ENCODE measurements around the gene TYRO3. TPM values are rescaled to one million over a fixed set of nuclear protein-coding genes. Genes with fewer than 3 reads are reported as not detected.

Gene TYRO3
- total RNA-seq, 1 donor from 2014 or later: 11.5 TPM

DNA sequence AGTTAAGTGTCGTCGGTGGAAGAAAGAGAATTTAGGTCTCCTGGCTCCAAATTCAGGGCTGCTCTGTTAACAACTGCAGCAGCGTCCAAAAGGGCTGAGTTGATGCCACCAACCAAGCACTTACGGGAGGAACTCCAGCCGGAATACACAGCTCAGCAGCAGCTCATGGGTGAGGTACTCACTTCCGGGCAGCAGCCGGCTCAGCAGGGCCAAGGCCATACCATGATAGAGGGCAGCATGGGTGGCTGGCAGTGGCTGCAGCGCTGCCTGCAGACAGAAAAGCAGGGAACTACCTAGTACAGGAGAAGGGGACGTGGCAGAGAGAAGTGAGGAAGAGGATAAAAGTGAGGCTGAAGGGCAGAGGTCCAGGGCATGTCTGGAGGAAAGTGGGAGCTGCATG is 37.4 kb upstream of the TYRO3 start:
- no peaks in the 10 kb centered on the region for H3K4me1 ChIP-seq (ENCODE audit: control insufficient read depth in 3 of 3, insufficient read depth in 3 of 3, low read length in 3 of 3)
- H3K27ac ChIP-seq (ENCODE audit: low read depth, low read length): no peak overlapping the region
- H3K27me3 ChIP-seq (ENCODE audit: control insufficient read depth in 3 of 3, insufficient read depth in 3 of 3, low read length in 3 of 3): no peaks in the 10 kb centered on the region
- no peak overlapping the region for H3K4me3 ChIP-seq (ENCODE audit: low read length in 3 of 3)
- peaks cover 31 to 44% (median 39%) of the 10 kb centered on the region in 3 donors for H3K36me3 ChIP-seq (ENCODE audit: control insufficient read depth in 3 of 3, insufficient read depth in 3 of 3, low read length in 3 of 3)
- no peak overlapping the region for H3K9ac ChIP-seq (ENCODE audit: low read depth in 1 of 3, low read length in 3 of 3)
- H3K9me3 ChIP-seq (ENCODE audit: control insufficient read depth in 3 of 3, low read length in 3 of 3): no peaks in the 10 kb centered on the region

DNA sequence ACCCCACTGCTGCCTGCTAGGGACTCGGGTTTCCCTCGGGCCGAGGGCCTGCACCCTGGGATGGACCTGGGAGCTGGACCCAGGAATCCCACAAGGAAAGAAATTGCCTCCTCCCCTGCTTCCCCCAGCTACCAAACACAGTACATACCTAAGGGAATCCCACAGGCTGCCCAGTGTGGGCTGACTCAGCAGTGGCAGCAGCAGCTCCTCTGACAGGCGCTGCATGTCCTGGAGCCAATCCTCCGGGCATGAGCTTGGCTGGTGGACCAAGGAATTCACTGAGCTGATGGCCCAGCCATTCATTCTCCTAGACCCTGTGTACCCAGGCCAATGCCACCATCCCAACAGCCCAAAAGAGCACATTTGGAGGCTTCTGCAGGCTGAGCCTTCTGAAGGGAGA is 35.9 kb upstream of the TYRO3 start:
- no peak overlapping the region for H3K27ac ChIP-seq (ENCODE audit: low read depth, low read length)
- no peaks in the 10 kb centered on the region for H3K4me1 ChIP-seq (ENCODE audit: control insufficient read depth in 3 of 3, insufficient read depth in 3 of 3, low read length in 3 of 3)
- H3K36me3 ChIP-seq (ENCODE audit: control insufficient read depth in 3 of 3, insufficient read depth in 3 of 3, low read length in 3 of 3): peaks cover 33 to 48% (median 46%) of the 10 kb centered on the region in 3 donors
- H3K4me3 ChIP-seq (ENCODE audit: low read length in 3 of 3): no peak overlapping the region
- H3K9me3 ChIP-seq (ENCODE audit: control insufficient read depth in 3 of 3, low read length in 3 of 3): no peaks in the 10 kb centered on the region
- H3K9ac ChIP-seq (ENCODE audit: low read depth in 1 of 3, low read length in 3 of 3): no peak overlapping the region
- H3K27me3 ChIP-seq (ENCODE audit: control insufficient read depth in 3 of 3, insufficient read depth in 3 of 3, low read length in 3 of 3): no peaks in the 10 kb centered on the region

DNA sequence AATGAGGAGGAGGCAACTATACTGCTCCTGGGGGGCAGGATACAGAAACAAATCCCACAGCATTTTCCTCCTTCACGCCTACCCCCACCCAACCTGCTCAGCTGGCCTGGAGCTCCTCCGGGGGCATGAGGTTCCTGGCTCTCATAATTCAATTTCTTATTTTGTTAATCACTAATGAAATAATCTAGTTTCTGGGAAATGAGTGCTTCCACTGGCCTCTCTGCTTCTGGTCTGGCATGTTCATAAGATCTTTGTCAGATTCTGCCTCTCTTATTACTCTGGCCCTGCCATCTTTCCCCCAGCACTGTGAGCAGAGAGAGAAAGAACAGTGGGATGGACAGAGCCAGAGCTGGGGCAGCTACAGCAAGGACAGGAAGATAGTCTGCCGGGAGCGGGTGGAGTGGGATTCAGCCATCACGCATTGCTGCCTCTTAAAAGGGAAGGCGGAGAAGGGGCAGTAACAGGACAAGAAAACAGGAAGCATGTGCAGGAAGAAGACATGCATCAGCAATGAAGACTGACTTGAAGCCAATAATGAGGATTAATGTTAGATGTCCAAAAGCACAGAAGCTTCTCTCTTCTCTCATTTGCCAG is 28.6 kb upstream of the TYRO3 start:
- Histone ChIP-seq H3K27me3 (ENCODE audit: control insufficient read depth in 3 of 3, insufficient read depth in 3 of 3, low read length in 3 of 3) (no peaks in the 10 kb centered on the region), H3K4me1 (ENCODE audit: control insufficient read depth in 3 of 3, insufficient read depth in 3 of 3, low read length in 3 of 3) (no peaks in the 10 kb centered on the region), H3K27ac (ENCODE audit: low read depth, low read length) (no peak overlapping the region), H3K4me3 (ENCODE audit: low read length in 3 of 3) (no peak overlapping the region), H3K9me3 (ENCODE audit: control insufficient read depth in 3 of 3, low read length in 3 of 3) (no peaks in the 10 kb centered on the region), H3K9ac (ENCODE audit: low read depth in 1 of 3, low read length in 3 of 3) (no peak overlapping the region), H3K36me3 (ENCODE audit: control insufficient read depth in 3 of 3, insufficient read depth in 3 of 3, low read length in 3 of 3) (peaks cover 67 to 76% (median 70%) of the 10 kb centered on the region in 3 donors)

DNA sequence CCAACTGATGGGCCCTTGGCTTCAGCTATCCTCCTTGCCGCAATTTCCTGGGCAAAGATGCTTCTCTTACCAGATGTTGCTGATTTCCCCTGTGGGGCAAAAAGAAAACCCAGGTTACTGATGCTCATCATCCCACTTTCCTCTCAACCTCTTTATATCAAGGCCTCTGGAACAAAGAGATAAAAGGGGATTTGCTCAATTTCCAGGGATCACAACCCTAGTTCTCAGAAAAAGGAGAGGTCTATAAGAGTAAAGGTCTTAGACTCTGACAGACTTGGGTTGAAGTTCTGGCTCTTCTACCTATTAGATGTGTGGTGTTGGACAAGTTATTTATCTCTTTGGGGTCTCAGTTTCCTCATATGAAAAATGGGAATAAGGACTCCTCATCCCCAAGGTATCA is 23.5 kb upstream of the TYRO3 start:
- H3K4me3 ChIP-seq (ENCODE audit: low read length in 3 of 3): no peak overlapping the region
- H3K9ac ChIP-seq (ENCODE audit: low read depth in 1 of 3, low read length in 3 of 3): no peak overlapping the region
- H3K9me3 ChIP-seq (ENCODE audit: control insufficient read depth in 3 of 3, low read length in 3 of 3): no peaks in the 10 kb centered on the region
- no peaks in the 10 kb centered on the region for H3K27me3 ChIP-seq (ENCODE audit: control insufficient read depth in 3 of 3, insufficient read depth in 3 of 3, low read length in 3 of 3)
- no peaks in the 10 kb centered on the region for H3K4me1 ChIP-seq (ENCODE audit: control insufficient read depth in 3 of 3, insufficient read depth in 3 of 3, low read length in 3 of 3)
- H3K27ac ChIP-seq (ENCODE audit: low read depth, low read length): no peak overlapping the region
- H3K36me3 ChIP-seq (ENCODE audit: control insufficient read depth in 3 of 3, insufficient read depth in 3 of 3, low read length in 3 of 3): peaks cover 37 to 42% (median 38%) of the 10 kb centered on the region in 3 donors

DNA sequence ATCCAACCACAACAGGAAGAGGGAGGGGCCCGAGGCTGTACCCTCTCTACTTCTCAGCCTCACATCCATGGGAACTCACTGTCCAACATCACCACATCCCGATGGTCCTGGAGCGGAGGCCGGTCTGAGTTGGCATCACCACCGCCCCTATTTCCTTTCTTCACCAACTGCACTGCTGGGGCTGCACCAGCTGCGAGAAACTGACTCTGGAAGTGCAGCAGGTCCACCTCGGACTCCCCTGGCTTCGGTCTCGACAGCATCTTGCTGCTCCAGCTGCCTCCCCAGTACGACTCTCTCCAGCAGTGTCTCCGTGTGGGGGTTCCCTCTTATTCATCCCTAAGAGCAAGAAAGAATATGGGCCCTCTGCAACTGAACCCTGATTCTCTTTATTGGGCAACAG is 22.1 kb upstream of the TYRO3 start:
- Histone ChIP-seq H3K9me3 (ENCODE audit: control insufficient read depth in 3 of 3, low read length in 3 of 3) (no peaks in the 10 kb centered on the region), H3K27ac (ENCODE audit: low read depth, low read length) (no peak overlapping the region), H3K9ac (ENCODE audit: low read depth in 1 of 3, low read length in 3 of 3) (no peak overlapping the region), H3K36me3 (ENCODE audit: control insufficient read depth in 3 of 3, insufficient read depth in 3 of 3, low read length in 3 of 3) (peaks cover 29 to 34% (median 31%) of the 10 kb centered on the region in 3 donors), H3K4me1 (ENCODE audit: control insufficient read depth in 3 of 3, insufficient read depth in 3 of 3, low read length in 3 of 3) (no peaks in the 10 kb centered on the region), H3K27me3 (ENCODE audit: control insufficient read depth in 3 of 3, insufficient read depth in 3 of 3, low read length in 3 of 3) (no peaks in the 10 kb centered on the region), H3K4me3 (ENCODE audit: low read length in 3 of 3) (no peak overlapping the region)

DNA sequence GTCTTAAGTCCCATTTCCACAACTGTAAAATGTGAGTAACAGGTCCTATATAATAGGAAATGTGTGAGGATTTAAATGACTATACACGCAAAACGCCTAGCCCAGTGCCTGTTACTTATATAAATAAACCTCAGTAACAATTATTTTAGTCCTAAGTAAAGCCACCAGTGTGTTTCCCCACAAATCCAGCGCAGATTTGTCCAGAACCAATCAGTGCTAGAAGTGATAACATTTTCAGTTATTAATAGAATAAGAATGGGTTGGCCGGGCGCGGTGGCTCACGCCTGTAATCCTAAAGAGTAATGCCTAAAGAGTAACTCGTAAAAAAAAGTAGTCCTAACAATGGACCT is 15.5 kb upstream of the TYRO3 start:
- H3K9me3 ChIP-seq (ENCODE audit: control insufficient read depth in 3 of 3, low read length in 3 of 3): no peaks in the 10 kb centered on the region
- no peaks in the 10 kb centered on the region for H3K36me3 ChIP-seq (ENCODE audit: control insufficient read depth in 3 of 3, insufficient read depth in 3 of 3, low read length in 3 of 3)
- H3K4me3 ChIP-seq (ENCODE audit: low read length in 3 of 3): peak overlapping the region; percentile 97 to 98 (median 97)
- H3K27ac ChIP-seq (ENCODE audit: low read depth, low read length): peak overlapping the region; percentile 59
- peak overlapping the region; percentile 85 to 96 (median 94) for H3K9ac ChIP-seq (ENCODE audit: low read depth in 1 of 3, low read length in 3 of 3)
- no peaks in the 10 kb centered on the region for H3K27me3 ChIP-seq (ENCODE audit: control insufficient read depth in 3 of 3, insufficient read depth in 3 of 3, low read length in 3 of 3)
- H3K4me1 ChIP-seq (ENCODE audit: control insufficient read depth in 3 of 3, insufficient read depth in 3 of 3, low read length in 3 of 3): peaks cover 2 to 13% (median 4%) of the 10 kb centered on the region in 3 donors

DNA sequence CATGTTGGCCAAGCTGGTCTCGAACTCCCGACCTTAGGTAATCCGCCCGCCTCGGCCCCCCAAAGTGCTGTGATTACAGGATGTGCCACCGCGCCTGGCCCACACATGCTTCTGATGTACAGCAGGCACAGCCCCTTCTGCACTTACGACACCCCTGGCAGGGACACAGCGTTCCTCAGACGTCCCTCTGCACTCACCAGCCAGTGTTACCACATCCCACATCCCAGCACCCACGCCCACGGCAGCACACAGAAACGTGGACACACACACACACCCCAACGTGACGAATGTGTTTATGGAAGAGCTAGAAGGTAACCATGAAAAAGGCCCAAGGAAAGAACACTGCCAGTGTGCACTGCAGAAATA is 14.4 kb upstream of the TYRO3 start:
- H3K27ac ChIP-seq (ENCODE audit: low read depth, low read length): no peak overlapping the region
- H3K27me3 ChIP-seq (ENCODE audit: control insufficient read depth in 3 of 3, insufficient read depth in 3 of 3, low read length in 3 of 3): no peaks in the 10 kb centered on the region
- H3K9me3 ChIP-seq (ENCODE audit: control insufficient read depth in 3 of 3, low read length in 3 of 3): no peaks in the 10 kb centered on the region
- no peaks in the 10 kb centered on the region for H3K36me3 ChIP-seq (ENCODE audit: control insufficient read depth in 3 of 3, insufficient read depth in 3 of 3, low read length in 3 of 3)
- H3K4me1 ChIP-seq (ENCODE audit: control insufficient read depth in 3 of 3, insufficient read depth in 3 of 3, low read length in 3 of 3): peaks cover 2 to 13% (median 4%) of the 10 kb centered on the region in 3 donors
- H3K9ac ChIP-seq (ENCODE audit: low read depth in 1 of 3, low read length in 3 of 3): peak overlapping the region in 1 of 3 donors; percentile 96
- H3K4me3 ChIP-seq (ENCODE audit: low read length in 3 of 3): peak overlapping the region; percentile 56 to 98 (median 97)

DNA sequence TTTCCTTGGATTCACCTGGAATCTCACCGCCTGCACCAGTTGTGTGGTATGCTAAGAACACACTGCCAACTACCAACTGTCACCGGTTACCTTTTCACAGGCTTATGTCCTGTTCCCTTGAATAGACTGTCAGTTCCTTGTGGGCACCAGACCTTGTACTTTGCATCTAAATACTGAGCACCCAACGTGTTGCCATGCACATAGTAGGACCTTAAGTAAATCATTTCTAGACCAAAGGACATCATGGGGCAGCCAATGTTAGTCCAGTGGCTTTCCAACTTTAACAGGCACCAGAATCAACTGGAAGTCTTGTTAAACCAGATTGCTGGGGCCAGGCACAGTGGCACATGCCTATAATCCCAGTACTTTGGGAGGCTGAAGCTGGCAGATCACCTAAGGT is 13.8 kb upstream of the TYRO3 start:
- Histone ChIP-seq H3K9me3 (ENCODE audit: control insufficient read depth in 3 of 3, low read length in 3 of 3) (no peaks in the 10 kb centered on the region), H3K36me3 (ENCODE audit: control insufficient read depth in 3 of 3, insufficient read depth in 3 of 3, low read length in 3 of 3) (no peaks in the 10 kb centered on the region), H3K4me1 (ENCODE audit: control insufficient read depth in 3 of 3, insufficient read depth in 3 of 3, low read length in 3 of 3) (peaks cover 2 to 13% (median 4%) of the 10 kb centered on the region in 3 donors), H3K27me3 (ENCODE audit: control insufficient read depth in 3 of 3, insufficient read depth in 3 of 3, low read length in 3 of 3) (no peaks in the 10 kb centered on the region), H3K9ac (ENCODE audit: low read depth in 1 of 3, low read length in 3 of 3) (no peak overlapping the region), H3K4me3 (ENCODE audit: low read length in 3 of 3) (no peak overlapping the region), H3K27ac (ENCODE audit: low read depth, low read length) (no peak overlapping the region)

DNA sequence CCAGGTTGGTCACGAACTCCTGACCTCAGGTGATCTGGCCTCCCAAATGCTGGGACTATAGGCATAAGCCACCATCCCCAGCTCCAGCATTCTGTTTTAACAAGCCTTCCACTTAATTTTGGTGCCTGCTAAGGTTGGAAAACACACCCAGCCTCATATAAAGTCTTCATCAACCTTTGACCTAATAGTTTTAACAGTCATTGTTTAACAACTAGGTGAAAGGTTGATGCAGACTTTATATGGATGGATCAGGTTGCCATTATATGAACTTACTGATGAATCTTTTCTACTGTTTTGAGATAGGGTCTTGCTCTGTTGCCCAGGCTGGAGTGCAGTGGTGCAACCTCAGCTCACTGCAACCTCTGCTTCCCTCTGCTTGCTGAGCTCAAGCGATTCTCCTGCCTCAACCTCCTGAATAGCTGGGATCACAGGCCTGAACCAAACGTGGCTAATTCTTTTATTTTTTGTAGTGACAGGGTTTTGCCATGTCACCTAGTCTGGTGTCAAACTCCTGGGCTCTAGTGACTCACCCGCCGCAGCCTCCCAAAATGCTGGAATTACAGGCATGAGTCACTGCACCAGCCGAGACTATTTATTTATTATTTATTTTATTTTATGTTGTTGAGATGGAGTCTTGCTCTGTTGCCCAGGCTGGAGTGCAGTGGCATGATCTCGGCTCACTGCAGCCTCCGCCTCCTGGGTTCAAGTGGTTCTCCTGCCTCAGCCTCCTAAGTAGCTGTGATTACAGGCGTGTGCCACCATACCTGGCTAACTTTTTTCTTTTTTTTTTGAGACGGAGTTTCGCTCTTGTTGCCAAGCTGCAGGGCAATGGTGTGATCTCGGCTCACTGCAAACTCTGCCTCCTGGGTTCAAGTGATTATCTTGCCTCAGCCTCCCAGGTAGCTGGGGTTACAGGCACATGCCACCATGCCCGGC is 11.9 kb upstream of the TYRO3 start:
- peaks cover 2 to 13% (median 4%) of the 10 kb centered on the region in 3 donors for H3K4me1 ChIP-seq (ENCODE audit: control insufficient read depth in 3 of 3, insufficient read depth in 3 of 3, low read length in 3 of 3)
- no peak overlapping the region for H3K4me3 ChIP-seq (ENCODE audit: low read length in 3 of 3)
- no peaks in the 10 kb centered on the region for H3K9me3 ChIP-seq (ENCODE audit: control insufficient read depth in 3 of 3, low read length in 3 of 3)
- no peak overlapping the region for H3K27ac ChIP-seq (ENCODE audit: low read depth, low read length)
- H3K27me3 ChIP-seq (ENCODE audit: control insufficient read depth in 3 of 3, insufficient read depth in 3 of 3, low read length in 3 of 3): no peaks in the 10 kb centered on the region
- no peak overlapping the region for H3K9ac ChIP-seq (ENCODE audit: low read depth in 1 of 3, low read length in 3 of 3)
- no peaks in the 10 kb centered on the region for H3K36me3 ChIP-seq (ENCODE audit: control insufficient read depth in 3 of 3, insufficient read depth in 3 of 3, low read length in 3 of 3)

DNA sequence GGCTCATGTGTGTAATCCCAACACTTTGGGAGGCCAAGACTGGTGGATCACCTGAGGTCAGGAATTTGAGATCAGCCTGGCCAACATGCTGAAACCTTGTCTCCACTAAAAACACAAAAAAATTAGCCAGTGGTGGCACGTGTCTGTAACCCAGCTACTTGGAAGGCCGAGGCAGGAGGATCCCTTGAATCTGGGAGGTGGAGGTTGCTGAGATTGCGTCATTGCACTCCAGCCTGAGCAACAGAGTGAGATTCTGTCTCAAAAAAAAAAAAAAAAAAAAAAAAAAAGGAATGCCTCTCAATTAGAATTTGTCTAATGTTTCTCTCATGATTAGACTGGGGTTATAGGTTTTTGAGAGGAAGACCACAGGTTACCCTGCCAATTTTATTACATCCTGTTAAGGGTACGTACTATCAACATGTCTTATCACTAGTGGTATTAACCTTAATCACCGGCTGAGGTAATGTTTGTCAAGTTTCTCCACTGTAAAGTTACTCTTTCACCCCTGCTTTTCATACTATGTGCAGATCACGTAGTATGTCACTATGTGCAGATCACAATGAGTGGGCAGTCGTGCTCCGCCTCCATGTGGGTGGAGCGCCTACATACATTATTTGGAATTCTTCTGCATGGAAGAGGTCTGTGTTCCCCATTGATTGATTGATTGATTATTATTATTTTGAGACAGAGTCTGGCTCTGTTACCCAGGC is 8.8 kb upstream of the TYRO3 start:
- H3K36me3 ChIP-seq (ENCODE audit: control insufficient read depth in 3 of 3, insufficient read depth in 3 of 3, low read length in 3 of 3): no peaks in the 10 kb centered on the region
- peaks cover 0 to 5% (median 0%) of the 10 kb centered on the region in 3 donors for H3K27me3 ChIP-seq (ENCODE audit: control insufficient read depth in 3 of 3, insufficient read depth in 3 of 3, low read length in 3 of 3)
- H3K4me3 ChIP-seq (ENCODE audit: low read length in 3 of 3): no peak overlapping the region
- no peaks in the 10 kb centered on the region for H3K9me3 ChIP-seq (ENCODE audit: control insufficient read depth in 3 of 3, low read length in 3 of 3)
- H3K4me1 ChIP-seq (ENCODE audit: control insufficient read depth in 3 of 3, insufficient read depth in 3 of 3, low read length in 3 of 3): peaks cover 0 to 3% (median 0%) of the 10 kb centered on the region in 3 donors
- H3K27ac ChIP-seq (ENCODE audit: low read depth, low read length): no peak overlapping the region
- no peak overlapping the region for H3K9ac ChIP-seq (ENCODE audit: low read depth in 1 of 3, low read length in 3 of 3)
